Measurements from ENCODE around the gene NR2F6. TPM values are rescaled to one million over a fixed set of nuclear protein-coding genes. Genes with fewer than 3 reads are reported as not detected.

NR2F6 gene
- total RNA-seq, 1 experiment from 2014 or later: 134 TPM

- no peaks in the 10 kb centered on the region for H3K27me3 Mint-ChIP-seq (ENCODE audit: low read depth)
- no peak overlapping the region for H3K14ac ChIP-seq (ENCODE audit: insufficient read depth, low read length)
- no peaks in the 10 kb centered on the region for H4K20me1 ChIP-seq (ENCODE audit: control insufficient read depth, insufficient read depth, insufficient read length)
- H2BK5ac ChIP-seq (ENCODE audit: insufficient read length, low read length): no peak overlapping the region
- no peak overlapping the region for H3K56ac ChIP-seq (ENCODE audit: insufficient read length, low read depth, low read length)
- no peak overlapping the region for H3K4me2 ChIP-seq (ENCODE audit: insufficient read depth, insufficient read length, low read length)
- H3K4me1 ChIP-seq (ENCODE audit: insufficient read depth, low read length): peaks cover 4% of the 10 kb centered on the region; the same call in 1 of the 2 replicates
- no peaks in the 10 kb centered on the region for H3K79me1 ChIP-seq (ENCODE audit: insufficient read depth, low read depth, low read length, poor library complexity, severe bottlenecking)
- H2BK12ac ChIP-seq (ENCODE audit: insufficient read length, low read depth, low read length): no peak overlapping the region
- no peak overlapping the region for H3K9ac ChIP-seq (ENCODE audit: extremely low read depth, insufficient read length, low read length)
- H2AK5ac ChIP-seq (ENCODE audit: insufficient read length, low read length): no peak overlapping the region
- H3K23ac ChIP-seq (ENCODE audit: insufficient read length, low read depth, low read length): no peak overlapping the region
- H2BK120ac ChIP-seq (ENCODE audit: low read depth, low read length, poor library complexity, severe bottlenecking): no peak overlapping the region
- peak overlapping the region; percentile 19 to 55 (median 36); a peak in 2 of 7 replicates for H3K27ac Mint-ChIP-seq
- no peak overlapping the region for H3K4ac ChIP-seq (ENCODE audit: low read depth, low read length)
- no peak for DNase-seq
- no CpG with 5 or more reads among the region's 15 CpGs for WGBS (ENCODE audit: extremely low coverage, insufficient read length, low lambda C conversion rate)
- peaks cover 7% of the 10 kb centered on the region for H3K23me2 ChIP-seq (ENCODE audit: insufficient read length, low read depth, low read length, poor library complexity, severe bottlenecking)
- H3K4me3 Mint-ChIP-seq: no peak overlapping the region
- H3K9me3 Mint-ChIP-seq: peaks cover 0 to 3% of the 10 kb centered on the region in 2 experiments; a peak in 1 of 5 replicates
- H3K79me2 ChIP-seq (ENCODE audit: insufficient read depth, low read length): no peaks in the 10 kb centered on the region
- H4K8ac ChIP-seq (replicated peaks; ENCODE audit: insufficient read length, low read depth, low read length): no peak overlapping the region
- H3T11ph ChIP-seq (ENCODE audit: low read length): no peak overlapping the region
- no peak overlapping the region for H2BK15ac ChIP-seq (ENCODE audit: low read depth, low read length)
- H3K18ac ChIP-seq (ENCODE audit: insufficient read length, low read depth, low read length): no peak overlapping the region
- peaks cover 0 to 7% (median 2%) of the 10 kb centered on the region in 3 experiments; a peak in 5 of 7 replicates for H3K36me3 Mint-ChIP-seq (ENCODE audit: insufficient read depth in 1 of 3, low read depth in 3 of 3)
- no peak overlapping the region for H2BK20ac ChIP-seq (ENCODE audit: low read depth, low read length, poor library complexity, severe bottlenecking)
- H3K9me3 ChIP-seq (ENCODE audit: control insufficient read depth, low read depth, low read length): no peaks in the 10 kb centered on the region
- no peak overlapping the region for H4K5ac ChIP-seq (ENCODE audit: insufficient read length, low read depth, low read length)
- H2AFZ ChIP-seq (ENCODE audit: low read length): no peak overlapping the region
- H4K91ac ChIP-seq (ENCODE audit: insufficient read length, low read depth, low read length): no peak overlapping the region
- TF ChIP-seq CTCF (conservative IDR thresholded peaks at IDR 0.05): no peak
- no peaks in the 10 kb centered on the region for H3K27me3 ChIP-seq (ENCODE audit: insufficient read depth, low read length)
- peaks cover 24 to 34% of the 10 kb centered on the region in 2 experiments for H3K4me1 Mint-ChIP-seq
- H3K27ac ChIP-seq (ENCODE audit: insufficient read length, low read depth, low read length): no peak overlapping the region
These were observed 4.3 kb upstream of the NR2F6 start for GRCh38 chr19:17249887-17250548.

Data from H9 (cell line).